Measurements from ENCODE around the gene MCHR1. TPM values are rescaled to one million over a fixed set of nuclear protein-coding genes. Genes with fewer than 3 reads are reported as not detected.

MCHR1 gene
- total RNA-seq, 2 donors from 2014 or later, result not detected

DNA sequence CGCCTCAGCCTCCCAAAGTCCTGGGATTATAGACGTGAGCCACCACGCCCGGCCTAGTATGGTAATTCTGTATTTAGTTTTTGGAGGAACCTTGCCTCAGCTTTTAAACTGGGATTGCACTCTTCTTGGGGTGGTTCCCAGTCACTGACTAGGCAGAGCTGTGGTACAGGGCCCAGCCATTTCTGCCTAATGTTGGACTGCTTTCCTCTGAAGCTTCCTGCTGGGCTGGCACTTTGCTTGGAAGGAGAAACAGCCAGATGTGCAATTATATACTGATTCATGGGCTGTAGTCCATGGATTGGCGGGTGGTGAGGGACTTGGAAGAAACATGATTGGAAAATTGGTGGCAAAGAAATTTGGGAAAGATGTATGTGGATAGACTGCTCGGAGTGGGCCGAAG, 17.6 kb upstream of the MCHR1 start:
- WGBS, 2 donors, result 90 to 93% methylated on average over 7 of the region's 7 CpGs

DNA sequence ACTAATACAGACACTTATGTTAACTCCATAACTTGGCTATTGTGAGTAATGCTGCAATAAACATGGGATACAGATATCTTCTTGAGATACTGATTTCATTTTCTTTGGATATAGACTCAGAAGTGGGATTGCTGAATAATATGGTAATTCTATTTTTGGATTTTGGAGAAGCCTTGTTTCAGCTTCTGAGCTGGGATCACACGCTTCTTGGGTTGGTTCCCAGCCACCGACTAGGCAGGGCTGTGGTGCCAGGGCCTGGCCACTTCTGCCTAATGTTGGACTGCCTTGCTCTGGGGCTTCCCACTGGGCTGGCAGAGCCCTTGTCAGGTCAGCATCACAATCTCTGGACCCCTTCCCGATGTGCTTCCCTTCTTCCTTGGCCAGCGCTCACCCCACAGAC, 14.0 kb upstream of the MCHR1 start:
- Histone ChIP-seq H3K9me3 (no peaks in the 10 kb centered on the region), H3K27me3 (no peaks in the 10 kb centered on the region), H3K27ac (no peak overlapping the region), H3K4me1 (no peaks in the 10 kb centered on the region), H3K4me3 (no peak overlapping the region), H3K36me3 (replicated peaks in 1 of 2; ENCODE audit: insufficient read depth in 1 of 2, low read depth in 2 of 2) (no peaks in the 10 kb centered on the region)
- TF ChIP-seq, protein P1, sequence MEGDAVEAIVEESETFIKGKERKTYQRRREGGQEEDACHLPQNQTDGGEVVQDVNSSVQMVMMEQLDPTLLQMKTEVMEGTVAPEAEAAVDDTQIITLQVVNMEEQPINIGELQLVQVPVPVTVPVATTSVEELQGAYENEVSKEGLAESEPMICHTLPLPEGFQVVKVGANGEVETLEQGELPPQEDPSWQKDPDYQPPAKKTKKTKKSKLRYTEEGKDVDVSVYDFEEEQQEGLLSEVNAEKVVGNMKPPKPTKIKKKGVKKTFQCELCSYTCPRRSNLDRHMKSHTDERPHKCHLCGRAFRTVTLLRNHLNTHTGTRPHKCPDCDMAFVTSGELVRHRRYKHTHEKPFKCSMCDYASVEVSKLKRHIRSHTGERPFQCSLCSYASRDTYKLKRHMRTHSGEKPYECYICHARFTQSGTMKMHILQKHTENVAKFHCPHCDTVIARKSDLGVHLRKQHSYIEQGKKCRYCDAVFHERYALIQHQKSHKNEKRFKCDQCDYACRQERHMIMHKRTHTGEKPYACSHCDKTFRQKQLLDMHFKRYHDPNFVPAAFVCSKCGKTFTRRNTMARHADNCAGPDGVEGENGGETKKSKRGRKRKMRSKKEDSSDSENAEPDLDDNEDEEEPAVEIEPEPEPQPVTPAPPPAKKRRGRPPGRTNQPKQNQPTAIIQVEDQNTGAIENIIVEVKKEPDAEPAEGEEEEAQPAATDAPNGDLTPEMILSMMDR (IDR thresholded peaks at IDR 0.05), result no peak
- TF ChIP-seq POLR2A (IDR thresholded peaks at IDR 0.05), result no peak
- intact Hi-C loops (cut with DNase I), result no loop called here
- DNase-seq, result no peak
- 72 to 82% methylated on average over 4 of the region's 4 CpGs for WGBS, 2 donors
- ATAC-seq, result no peak

More for the DNA sequence above, 17.6 kb upstream of the MCHR1 start:
- Histone ChIP-seq H3K36me3 (replicated peaks in 1 of 2; ENCODE audit: insufficient read depth in 1 of 2, low read depth in 2 of 2) (no peaks in the 10 kb centered on the region), H3K4me3 (no peak overlapping the region), H3K4me1 (no peaks in the 10 kb centered on the region), H3K9me3 (no peaks in the 10 kb centered on the region), H3K27ac (no peak overlapping the region), H3K27me3 (no peaks in the 10 kb centered on the region)
- intact Hi-C loops (cut with DNase I), result no loop called here
- no peak for TF ChIP-seq POLR2A (IDR thresholded peaks at IDR 0.05)
- TF ChIP-seq, protein P1 (IDR thresholded peaks at IDR 0.05), result no peak
- ATAC-seq, result no peak
- no peak for DNase-seq

GRCh38 chr22:40666151-40666848, 13.0 kb upstream of the MCHR1 start:
- Histone ChIP-seq H3K36me3 (replicated peaks in 1 of 2; ENCODE audit: insufficient read depth in 1 of 2, low read depth in 2 of 2) (no peaks in the 10 kb centered on the region), H3K4me3 (no peak overlapping the region), H3K27me3 (no peaks in the 10 kb centered on the region), H3K9me3 (no peaks in the 10 kb centered on the region), H3K27ac (no peak overlapping the region), H3K4me1 (no peaks in the 10 kb centered on the region)
- TF ChIP-seq, protein P1 (IDR thresholded peaks at IDR 0.05), result no peak
- no peak for TF ChIP-seq POLR2A (IDR thresholded peaks at IDR 0.05)
- no peak for DNase-seq
- WGBS, 2 donors, result 67 to 68% methylated on average over 7 of the region's 7 CpGs
- intact Hi-C loops (cut with DNase I), result no loop called here
- ATAC-seq, result no peak

DNA sequence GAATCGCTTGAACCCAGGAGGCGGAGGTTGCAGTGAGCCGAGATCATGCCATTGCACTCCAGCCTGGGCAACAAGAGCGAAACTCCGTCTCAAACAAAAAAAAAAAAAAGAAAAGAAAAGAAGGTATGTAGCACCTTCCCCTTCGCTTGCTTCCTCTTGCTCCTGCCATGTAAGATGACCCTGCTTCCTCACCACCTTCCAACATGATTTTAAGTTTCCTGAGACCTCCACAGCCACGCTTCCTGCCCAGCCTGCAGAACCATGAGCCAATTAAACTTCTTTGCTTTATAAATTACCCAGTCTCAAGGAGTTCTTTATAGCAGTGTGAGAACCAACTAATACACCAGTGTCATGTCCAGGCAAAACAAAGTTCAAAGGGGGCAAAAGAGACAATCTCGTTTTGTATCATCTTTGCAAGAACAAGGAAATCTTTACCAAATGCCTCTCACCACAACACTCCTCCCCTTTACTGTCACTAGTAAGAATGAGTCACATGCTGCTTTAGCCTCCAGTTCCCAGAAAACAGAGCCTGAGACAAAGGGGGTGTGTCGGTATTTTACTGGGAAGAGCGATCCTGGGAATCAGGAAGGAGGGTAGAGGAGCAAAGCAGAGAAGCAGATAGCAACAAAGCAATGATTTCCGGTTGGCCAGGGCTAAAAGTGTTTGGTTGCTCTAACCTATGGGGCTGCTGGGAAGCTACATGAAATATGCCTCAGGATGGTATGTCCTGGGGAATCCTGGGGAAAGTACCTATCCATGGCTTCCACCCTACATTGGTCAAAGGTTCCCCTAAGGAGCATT, 10.5 kb upstream of the MCHR1 start:
- Histone ChIP-seq H3K36me3 (replicated peaks in 1 of 2; ENCODE audit: insufficient read depth in 1 of 2, low read depth in 2 of 2) (no peaks in the 10 kb centered on the region), H3K4me1 (no peaks in the 10 kb centered on the region), H3K4me3 (no peak overlapping the region), H3K9me3 (no peaks in the 10 kb centered on the region), H3K27ac (no peak overlapping the region), H3K27me3 (no peaks in the 10 kb centered on the region)
- WGBS, 2 donors, result 70 to 89% methylated on average over 11 of the region's 11 CpGs
- ATAC-seq (no peak), DNase-seq (peak in 1 of 4 donors; percentile 12)
- TF ChIP-seq, protein P1 (IDR thresholded peaks at IDR 0.05), result no peak
- intact Hi-C loops (cut with DNase I), result no loop called here
